Ectodermal cell (in vitro differentiated cells): Measurements from ENCODE around the gene LHB.
A peak's percentile ranks its signal among the peaks of the same experiment; 100 is the strongest.

Experiments
- H3K27ac ChIP-seq: 2 replicates; pipeline ENCODE4 v1.7.0; 2013; ENCODE audit warnings: mild to moderate bottlenecking, low read depth, low read length; ENCODE audit not compliant: insufficient read depth, poor library complexity, severe bottlenecking
- H3K27me3 ChIP-seq: 2 replicates; pipeline ENCODE4 v1.7.0; 2013; ENCODE audit warnings: mild to moderate bottlenecking, low read length; ENCODE audit not compliant: insufficient read depth, control insufficient read depth, poor library complexity, severe bottlenecking
- H3K36me3 ChIP-seq: one replicate; pipeline ENCODE4 v1.7.0; 2013; ENCODE audit warnings: low read length; ENCODE audit not compliant: control insufficient read depth, insufficient read depth
- H3K4me1 ChIP-seq: one replicate; pipeline ENCODE4 v1.7.0; 2013; ENCODE audit warnings: low read length; ENCODE audit not compliant: control insufficient read depth, insufficient read depth
- H3K4me3 ChIP-seq: 2 replicates; pipeline ENCODE4 v1.7.0; 2013; ENCODE audit warnings: low read depth, low read length, control low read depth; ENCODE audit not compliant: insufficient read depth
- H3K9me3 ChIP-seq: 2 replicates; pipeline ENCODE4 v1.7.0; 2013; ENCODE audit warnings: mild to moderate bottlenecking, low read length, moderate library complexity; ENCODE audit not compliant: control insufficient read depth
- WGBS, 2 experiments: methylation state at CpG; one replicate each; pipeline ENCODE4 v1.1.7; 2013; ENCODE audit warnings: missing lambda C conversion rate in 2 of 2; 5-methylcytosine and 5-hydroxymethylcytosine counted together

Gene LHB

DNA sequence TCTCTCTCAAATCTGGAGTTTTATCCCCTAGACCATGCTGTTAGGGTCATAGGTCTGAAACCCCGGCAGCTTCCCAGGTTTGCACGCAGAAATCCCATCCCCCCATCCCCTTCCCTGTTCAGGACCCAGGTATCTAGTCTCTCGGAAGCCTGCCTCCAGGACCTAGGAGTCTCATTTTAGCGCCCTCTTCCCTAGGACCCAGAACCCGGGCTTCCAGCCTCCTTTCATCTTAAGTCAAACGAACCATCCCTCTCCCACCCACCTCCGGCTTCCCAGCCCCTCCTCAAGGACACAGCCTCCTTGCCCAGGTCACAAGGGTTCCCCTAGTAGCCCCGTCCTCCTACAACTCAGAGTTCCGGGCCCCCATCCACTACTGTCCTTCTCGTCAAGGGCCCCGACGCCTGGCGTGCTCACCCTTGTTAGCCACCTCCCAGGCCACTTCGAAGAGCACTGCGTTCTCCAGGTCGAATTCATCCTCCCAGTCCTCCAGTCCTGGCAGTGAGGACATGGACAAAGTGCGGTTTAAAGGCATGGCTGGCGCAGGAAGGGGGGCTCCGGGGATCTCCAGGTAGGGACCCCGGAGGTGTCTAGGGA is 24.2 kb downstream of the LHB start:
- Histone ChIP-seq H3K4me1 (peaks cover 17% of the 10 kb centered on the region), H3K27me3 (no peaks in the 10 kb centered on the region), H3K36me3 (peaks cover 8% of the 10 kb centered on the region), H3K4me3 (peak overlapping the region; percentile 73), H3K27ac (peak overlapping the region; percentile 71), H3K9me3 (no peaks in the 10 kb centered on the region)
- WGBS, 2 experiments = 1% methylated on average over 20 of the region's 20 CpGs

DNA sequence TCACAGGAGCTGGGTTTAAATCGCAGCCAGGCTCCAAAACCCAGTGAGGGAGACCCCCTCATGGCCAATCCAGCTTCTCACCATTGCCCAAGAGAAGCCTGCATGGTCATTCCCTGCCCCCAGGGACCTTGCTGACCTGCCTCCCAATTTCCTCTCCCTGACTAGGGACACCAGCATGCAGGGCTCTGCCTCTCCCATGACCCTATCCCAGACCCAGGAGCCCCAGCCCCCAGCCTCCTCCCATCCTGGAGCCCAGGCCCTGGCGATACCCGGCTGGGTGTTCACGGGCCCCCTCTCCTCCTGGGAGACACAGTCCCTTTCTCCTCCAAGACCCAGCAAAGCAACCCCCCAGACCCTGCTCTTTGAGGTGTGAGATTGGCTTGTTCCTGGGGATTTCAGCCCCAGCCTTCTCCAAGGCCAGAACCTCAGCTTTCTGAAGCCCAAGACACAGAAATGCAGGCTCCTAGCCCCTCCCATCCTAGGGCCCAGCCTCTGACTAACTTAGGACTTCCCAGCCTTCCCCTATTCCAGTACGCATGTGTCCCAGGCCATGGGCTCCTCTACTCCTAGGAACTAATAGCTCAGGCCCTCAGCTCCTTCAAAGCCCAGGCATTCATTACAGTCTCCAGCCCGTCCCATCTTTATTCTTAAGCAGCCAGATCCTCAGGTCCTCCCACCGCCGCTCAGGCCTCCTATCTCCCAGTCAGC is 24.9 kb downstream of the LHB start:
- H3K27ac ChIP-seq = peak overlapping the region; percentile 71

DNA sequence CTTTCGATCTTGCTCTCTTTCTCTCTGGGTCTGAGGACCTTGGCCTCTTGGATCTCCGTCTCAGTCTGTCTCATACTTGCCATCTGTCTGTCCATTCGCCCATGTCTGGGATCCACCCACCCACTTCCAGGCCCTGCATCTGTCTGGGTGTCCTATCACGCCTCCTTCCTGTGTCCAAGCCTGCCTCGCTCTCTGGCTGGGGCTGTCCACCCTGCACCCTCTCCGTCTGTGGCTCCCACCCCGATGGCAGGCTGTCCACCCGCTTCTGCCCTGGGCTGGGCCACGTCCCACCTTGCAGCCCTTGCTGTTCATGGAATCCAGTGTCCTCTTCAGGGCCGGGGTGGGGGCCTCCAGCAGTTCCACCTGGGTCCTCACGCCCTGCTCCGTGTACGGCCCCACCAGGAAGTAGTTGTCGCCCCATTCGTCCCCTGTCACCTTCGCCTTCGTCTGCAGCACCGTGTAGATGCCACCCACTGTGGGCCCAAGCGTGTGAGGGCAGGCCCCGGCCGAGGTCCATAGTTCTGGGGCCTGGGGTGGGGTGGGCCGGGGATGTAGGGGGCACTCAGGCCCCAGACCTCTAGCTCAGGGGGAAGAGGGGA is 25.8 kb downstream of the LHB start:
- no peaks in the 10 kb centered on the region for H3K27me3 ChIP-seq
- H3K27ac ChIP-seq = no peak overlapping the region
- H3K4me1 ChIP-seq = peaks cover 17% of the 10 kb centered on the region
- WGBS, 2 experiments = 94% methylated on average over 22 of the region's 22 CpGs
- no peak overlapping the region for H3K4me3 ChIP-seq
- H3K9me3 ChIP-seq = no peaks in the 10 kb centered on the region
- H3K36me3 ChIP-seq = peaks cover 8% of the 10 kb centered on the region

More for the DNA sequence above, 24.9 kb downstream of the LHB start:
- Histone ChIP-seq H3K4me3 (peak overlapping the region; percentile 73), H3K4me1 (peaks cover 17% of the 10 kb centered on the region), H3K36me3 (peaks cover 8% of the 10 kb centered on the region), H3K9me3 (no peaks in the 10 kb centered on the region), H3K27me3 (no peaks in the 10 kb centered on the region)
- WGBS, 2 experiments = 42 to 43% methylated on average over 8 of the region's 8 CpGs

DNA sequence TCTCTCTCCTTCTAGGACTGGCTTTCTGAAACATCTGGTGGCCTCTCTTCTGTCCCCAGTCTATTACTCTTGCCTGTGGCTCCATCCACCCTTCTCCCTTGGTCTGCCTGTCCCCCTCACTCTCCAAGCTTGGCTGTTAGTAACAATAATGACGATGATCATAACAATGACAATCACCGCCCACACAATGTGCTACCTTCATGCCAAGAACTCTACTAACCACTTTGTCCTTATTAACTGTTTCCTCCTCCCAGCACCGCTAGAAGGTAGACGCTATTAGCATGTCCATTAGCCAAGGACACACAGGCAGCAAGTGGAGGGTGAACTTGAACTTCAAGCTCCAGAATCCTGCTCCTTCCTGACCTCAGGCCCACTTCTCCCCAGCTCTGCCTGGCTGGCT is 26.5 kb downstream of the LHB start:
- no peak overlapping the region for H3K27ac ChIP-seq

GRCh38 chr19:48989701-48990291 is 27.1 kb downstream of the LHB start:
- peaks cover 17% of the 10 kb centered on the region for H3K4me1 ChIP-seq
- H3K4me3 ChIP-seq = no peak overlapping the region
- H3K27me3 ChIP-seq = no peaks in the 10 kb centered on the region
- H3K36me3 ChIP-seq = peaks cover 8% of the 10 kb centered on the region
- 89 to 91% methylated on average over 17 of the region's 17 CpGs for WGBS, 2 experiments
- H3K9me3 ChIP-seq = no peaks in the 10 kb centered on the region
- H3K27ac ChIP-seq = no peak overlapping the region

More for the DNA sequence above, 26.5 kb downstream of the LHB start:
- 85 to 90% methylated on average over 4 of the region's 4 CpGs for WGBS, 2 experiments
- Histone ChIP-seq H3K4me3 (no peak overlapping the region), H3K4me1 (peaks cover 17% of the 10 kb centered on the region), H3K27me3 (no peaks in the 10 kb centered on the region), H3K9me3 (no peaks in the 10 kb centered on the region), H3K36me3 (peaks cover 8% of the 10 kb centered on the region)

- peaks cover 8% of the 10 kb centered on the region for H3K36me3 ChIP-seq
- H3K9me3 ChIP-seq = no peaks in the 10 kb centered on the region
- peaks cover 11% of the 10 kb centered on the region for H3K4me1 ChIP-seq
- WGBS, 2 experiments = 89 to 92% methylated on average over 9 of the region's 9 CpGs
- H3K27me3 ChIP-seq = no peaks in the 10 kb centered on the region
- no peak overlapping the region for H3K4me3 ChIP-seq
- H3K27ac ChIP-seq = no peak overlapping the region
Measured at GRCh38 chr19:48988860-48989259, 28.0 kb downstream of the LHB start.

DNA sequence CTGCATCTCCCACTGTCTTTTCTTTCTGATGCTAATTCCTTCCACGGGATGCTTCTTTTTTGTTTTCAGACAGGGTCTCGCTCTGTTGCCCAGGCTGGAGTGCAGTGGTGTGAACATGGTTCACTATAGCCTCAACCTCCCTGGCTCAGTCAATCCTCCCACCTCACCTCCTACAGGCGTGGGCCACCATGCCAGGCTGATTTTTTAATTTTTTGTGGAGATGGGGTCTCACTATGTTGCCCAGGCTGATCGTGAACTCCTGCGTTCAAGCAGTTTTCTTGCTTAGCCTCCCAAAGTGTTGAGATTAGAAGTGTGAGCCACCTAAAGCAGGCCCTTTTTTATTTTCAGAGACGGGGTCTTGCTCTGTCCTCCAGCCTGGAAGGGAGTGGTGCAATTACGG is 28.6 kb downstream of the LHB start:
- WGBS, 2 experiments = 93% methylated on average over 7 of the region's 7 CpGs
- Histone ChIP-seq H3K4me1 (peaks cover 11% of the 10 kb centered on the region), H3K27me3 (no peaks in the 10 kb centered on the region), H3K4me3 (no peak overlapping the region), H3K9me3 (no peaks in the 10 kb centered on the region), H3K27ac (no peak overlapping the region), H3K36me3 (peaks cover 8% of the 10 kb centered on the region)

DNA sequence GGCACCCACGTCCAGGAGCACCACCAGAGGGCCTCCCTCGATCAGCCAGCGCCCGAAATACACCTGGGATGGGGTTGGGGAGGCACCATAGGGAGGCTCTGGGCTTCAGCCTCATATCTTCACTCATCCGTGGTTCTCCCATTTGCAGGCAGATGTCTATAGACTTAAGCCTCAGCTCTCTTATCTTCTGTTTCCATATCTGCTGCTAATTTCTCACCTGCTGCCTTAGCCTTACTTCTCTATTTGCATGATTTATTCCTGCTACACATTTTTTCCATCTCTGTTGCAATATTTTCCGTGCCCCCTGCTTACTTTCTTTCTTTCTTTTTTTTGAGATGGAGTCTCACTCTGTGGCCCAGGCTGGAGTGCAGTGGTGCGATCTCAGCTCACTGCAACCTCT is 29.6 kb downstream of the LHB start:
- H3K27ac ChIP-seq = no peak overlapping the region
- peaks cover 11% of the 10 kb centered on the region for H3K4me1 ChIP-seq
- no peaks in the 10 kb centered on the region for H3K9me3 ChIP-seq
- 89 to 95% methylated on average over 7 of the region's 7 CpGs for WGBS, 2 experiments
- H3K36me3 ChIP-seq = peaks cover 13% of the 10 kb centered on the region
- H3K27me3 ChIP-seq = no peaks in the 10 kb centered on the region
- H3K4me3 ChIP-seq = no peak overlapping the region

DNA sequence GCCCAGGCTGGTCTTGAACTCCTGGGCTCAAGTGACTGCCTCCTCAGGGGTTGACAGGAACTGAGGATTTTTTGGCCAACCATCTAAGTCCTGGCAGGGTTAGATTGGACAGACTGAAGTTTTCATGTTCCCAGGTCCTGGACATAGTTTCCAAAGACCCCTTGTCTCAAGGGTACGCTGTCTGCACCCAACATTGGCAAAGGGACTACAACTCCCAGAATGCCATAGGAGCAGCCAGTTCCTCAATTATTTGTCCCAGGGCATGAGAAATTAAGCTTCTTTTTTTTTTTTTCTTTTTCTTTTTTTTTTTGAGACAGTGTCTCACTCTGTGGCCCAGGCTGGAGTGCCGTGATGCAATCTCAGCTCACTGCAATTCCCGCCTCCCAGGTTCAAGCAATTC is 30.7 kb downstream of the LHB start:
- no peaks in the 10 kb centered on the region for H3K27me3 ChIP-seq
- H3K4me1 ChIP-seq = peaks cover 1% of the 10 kb centered on the region
- H3K36me3 ChIP-seq = peaks cover 13% of the 10 kb centered on the region
- no peaks in the 10 kb centered on the region for H3K9me3 ChIP-seq
- WGBS, 2 experiments = 95 to 96% methylated on average over 3 of the region's 3 CpGs
- H3K4me3 ChIP-seq = no peak overlapping the region
- no peak overlapping the region for H3K27ac ChIP-seq

DNA sequence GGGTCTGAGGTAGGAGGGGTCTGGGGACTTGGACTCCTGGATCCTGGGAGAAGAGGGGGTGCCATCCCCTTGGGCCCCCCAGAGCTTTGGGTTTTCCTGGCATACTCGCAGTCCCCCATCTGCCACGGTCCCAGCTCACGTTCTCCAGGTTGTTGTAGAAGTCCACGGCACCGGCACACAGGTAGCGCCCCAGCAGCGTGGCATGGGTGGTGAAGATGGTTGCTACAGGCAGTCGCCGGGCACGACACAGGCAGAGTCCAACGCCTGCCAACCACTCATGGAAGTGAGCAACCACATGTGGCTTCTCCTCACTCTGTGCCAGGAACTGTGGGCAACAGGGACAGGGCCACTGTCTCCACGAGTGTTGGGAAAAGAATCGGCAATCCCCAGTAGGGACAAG is 31.2 kb downstream of the LHB start:
- WGBS, 2 experiments = 95 to 97% methylated on average over 13 of the region's 13 CpGs
- H3K27me3 ChIP-seq = no peaks in the 10 kb centered on the region
- peaks cover 13% of the 10 kb centered on the region for H3K36me3 ChIP-seq
- H3K4me1 ChIP-seq = no peaks in the 10 kb centered on the region
- no peak overlapping the region for H3K27ac ChIP-seq
- H3K4me3 ChIP-seq = no peak overlapping the region
- no peaks in the 10 kb centered on the region for H3K9me3 ChIP-seq
